Small intestine (tissue), 16 donors: ENCODE results near the gene BRPF1. TPM values are rescaled to one million over a fixed set of nuclear protein-coding genes. Genes with fewer than 3 reads are reported as not detected.
A peak's percentile ranks its signal among the peaks of the same experiment; 100 is the strongest.

ENCODE experiments used
- DNase-seq, 2 donors: peaks; one replicate each; pipeline versions ENCODE4 v3.0.0 to v3.0.0-alpha.2; 2013
- FAIRE-seq: peaks from 2 replicates; lab custom pipeline; 2012; peaks lifted over from hg19 to GRCh38; lab: Jason Lieb, UNC
- H3K27ac ChIP-seq, 3 donors: one replicate each; pipeline ENCODE4 v1.5.1; 2013; ENCODE audit warnings: low read length in 2 of 3, mild to moderate bottlenecking in 2 of 3, control low read depth in 1 of 3, inconsistent platforms in 1 of 3, low read depth in 1 of 3, moderate library complexity in 1 of 3
- H3K27me3 ChIP-seq, 3 donors: one replicate each; pipeline ENCODE4 v1.6.1; 2013; ENCODE audit warnings: low read length in 3 of 3, inconsistent platforms in 1 of 3; ENCODE audit not compliant: control insufficient read depth in 3 of 3, insufficient read depth in 3 of 3
- H3K36me3 ChIP-seq, 3 donors: one replicate each; pipeline ENCODE4 v1.6.1; 2013; ENCODE audit warnings: low read length in 3 of 3, inconsistent platforms in 1 of 3, low read depth in 1 of 3, mild to moderate bottlenecking in 1 of 3, moderate library complexity in 1 of 3; ENCODE audit not compliant: control insufficient read depth in 3 of 3, insufficient read depth in 2 of 3
- H3K4me1 ChIP-seq, 3 donors: one replicate each; pipeline ENCODE4 v1.6.1; 2013; ENCODE audit warnings: low read length in 2 of 3, inconsistent platforms in 1 of 3, low read depth in 1 of 3, mild to moderate bottlenecking in 1 of 3, moderate library complexity in 1 of 3; ENCODE audit not compliant: control insufficient read depth in 3 of 3, insufficient read depth in 2 of 3
- H3K4me3 ChIP-seq, 3 donors: one replicate each; pipeline ENCODE4 v1.5.1; 2013; ENCODE audit warnings: low read length in 3 of 3, control low read depth in 1 of 3, inconsistent platforms in 1 of 3, low read depth in 1 of 3, mild to moderate bottlenecking in 1 of 3, moderate library complexity in 1 of 3
- H3K9me3 ChIP-seq, 2 donors: one replicate each; pipeline ENCODE4 v1.6.1; 2013; ENCODE audit warnings: low read depth in 1 of 2, low read length in 1 of 2; ENCODE audit not compliant: control insufficient read depth in 2 of 2, insufficient read depth in 1 of 2
- WGBS, 3 donors: extraction: QIAGEN DNeasy Blood & Tissue Kit; methylation state at CpG; one replicate each; pipeline ENCODE4 v1.1.7; 2013; 5-methylcytosine and 5-hydroxymethylcytosine counted together
- long read RNA-seq, 10 donors: transcript quantifications; one replicate each; lab custom pipeline, GENCODE V29; 2026
- polyA plus RNA-seq, 4 donors: library from polyadenylated mRNA; stranded (reverse) in 3 of 4; unstranded in 1 of 4; fragments of 200-250 nt in 3 of 4; fragments of 120-200 nt in 1 of 4; gene quantifications; one replicate each; pipeline versions ENCODE4 v1.2.1 to v1.2.3, GENCODE V29; 2013
- donor health status: healthy with polysubstance abuse.
- donor health status: control.
- donor health status: control.
- donor health status: Bipolar disorder and iron deficiency.
- donor health status: healthy.

Gene BRPF1, protein sequence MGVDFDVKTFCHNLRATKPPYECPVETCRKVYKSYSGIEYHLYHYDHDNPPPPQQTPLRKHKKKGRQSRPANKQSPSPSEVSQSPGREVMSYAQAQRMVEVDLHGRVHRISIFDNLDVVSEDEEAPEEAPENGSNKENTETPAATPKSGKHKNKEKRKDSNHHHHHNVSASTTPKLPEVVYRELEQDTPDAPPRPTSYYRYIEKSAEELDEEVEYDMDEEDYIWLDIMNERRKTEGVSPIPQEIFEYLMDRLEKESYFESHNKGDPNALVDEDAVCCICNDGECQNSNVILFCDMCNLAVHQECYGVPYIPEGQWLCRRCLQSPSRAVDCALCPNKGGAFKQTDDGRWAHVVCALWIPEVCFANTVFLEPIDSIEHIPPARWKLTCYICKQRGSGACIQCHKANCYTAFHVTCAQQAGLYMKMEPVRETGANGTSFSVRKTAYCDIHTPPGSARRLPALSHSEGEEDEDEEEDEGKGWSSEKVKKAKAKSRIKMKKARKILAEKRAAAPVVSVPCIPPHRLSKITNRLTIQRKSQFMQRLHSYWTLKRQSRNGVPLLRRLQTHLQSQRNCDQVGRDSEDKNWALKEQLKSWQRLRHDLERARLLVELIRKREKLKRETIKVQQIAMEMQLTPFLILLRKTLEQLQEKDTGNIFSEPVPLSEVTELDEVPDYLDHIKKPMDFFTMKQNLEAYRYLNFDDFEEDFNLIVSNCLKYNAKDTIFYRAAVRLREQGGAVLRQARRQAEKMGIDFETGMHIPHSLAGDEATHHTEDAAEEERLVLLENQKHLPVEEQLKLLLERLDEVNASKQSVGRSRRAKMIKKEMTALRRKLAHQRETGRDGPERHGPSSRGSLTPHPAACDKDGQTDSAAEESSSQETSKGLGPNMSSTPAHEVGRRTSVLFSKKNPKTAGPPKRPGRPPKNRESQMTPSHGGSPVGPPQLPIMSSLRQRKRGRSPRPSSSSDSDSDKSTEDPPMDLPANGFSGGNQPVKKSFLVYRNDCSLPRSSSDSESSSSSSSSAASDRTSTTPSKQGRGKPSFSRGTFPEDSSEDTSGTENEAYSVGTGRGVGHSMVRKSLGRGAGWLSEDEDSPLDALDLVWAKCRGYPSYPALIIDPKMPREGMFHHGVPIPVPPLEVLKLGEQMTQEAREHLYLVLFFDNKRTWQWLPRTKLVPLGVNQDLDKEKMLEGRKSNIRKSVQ (N-terminal part only)
- 10 to 100 TPM in 1 of 4 donors, 1 to 10 TPM in 3; 5.1 to 16.0 (median 7.6) TPM for polyA plus RNA-seq
- long read RNA-seq, donor 1, result 0 reads
- long read RNA-seq, donor 2, full-length matches to known transcripts, result 1 of 6 reads
- long read RNA-seq, donor 2, partial matches to known transcripts, result 5 of 6 reads
- long read RNA-seq, donor 2, other reads (novel, unspliced or antisense), result 0 of 6 reads
- long read RNA-seq, donor 3, partial matches to known transcripts, result 8 of 8 reads
- long read RNA-seq, donor 3, other reads (novel, unspliced or antisense), result 0 of 8 reads
- long read RNA-seq, donor 4, result 0 reads
- long read RNA-seq, donor 5, result 0 reads
- long read RNA-seq, donor 6, result 0 reads
- long read RNA-seq, donor 7, result 0 reads
- long read RNA-seq, donor 8, result 0 reads
- long read RNA-seq, donor 9, result 0 reads
- long read RNA-seq, donor 10, partial matches to known transcripts, result 10 of 10 reads
- long read RNA-seq, donor 10, other reads (novel, unspliced or antisense), result 0 of 10 reads

- WGBS, 3 donors, result 0 to 1% (median 1%) methylated on average over 83 to 88 of the region's 88 CpGs
- Histone ChIP-seq H3K27me3 (no peaks in the 10 kb centered on the region), H3K27ac (peak within 1 kb of the TSS; percentile 80 to 98 (median 98)), H3K4me1 (peaks cover 0 to 12% (median 3%) of the 10 kb centered on the region in 3 donors), H3K36me3 (peaks cover 0 to 21% (median 3%) of the 10 kb centered on the region in 3 donors), H3K4me3 (peak within 1 kb of the TSS; percentile 86 to 95 (median 92)), H3K9me3 (no peaks in the 10 kb centered on the region)
- DNase-seq (peak; percentile 99 to 100), FAIRE-seq (no peak)
These were observed at the start of gene BRPF1 for GRCh38 chr3:9731206-9732079. Gene BRPF1 (plus strand): TSS chr3:9731735. CDS start chr3:9734141, 2,406 bp downstream.

DNA sequence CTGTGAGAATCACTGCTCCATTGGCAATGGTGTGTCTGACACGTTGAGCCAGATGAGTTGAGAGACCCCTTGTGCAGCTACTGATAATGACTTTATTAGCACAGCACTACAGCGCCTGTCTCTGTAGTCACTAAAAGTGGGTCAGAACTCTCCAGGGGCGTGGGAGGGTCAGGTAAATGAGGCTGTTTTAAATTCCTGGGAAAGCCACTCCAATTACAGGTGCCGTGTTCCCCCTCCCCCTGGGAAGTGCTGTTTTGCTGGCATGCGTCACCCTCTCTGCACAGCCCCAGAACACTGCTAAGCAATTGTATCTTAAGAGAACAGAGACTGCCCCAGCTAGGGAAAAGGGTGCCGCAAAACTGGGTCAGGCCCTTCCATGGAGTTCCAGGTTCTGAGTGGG is 49.4 kb upstream of the BRPF1 start:
- 52 to 87% (median 67%) methylated on average over 6 of the region's 6 CpGs for WGBS, 3 donors
- DNase-seq (no peak), FAIRE-seq (no peak)
- no peaks in the 10 kb centered on the region for H3K9me3 ChIP-seq
- no peak overlapping the region for H3K4me3 ChIP-seq
- H3K4me1 ChIP-seq, result peaks cover 0 to 38% (median 5%) of the 10 kb centered on the region in 3 donors
- H3K27me3 ChIP-seq, result no peaks in the 10 kb centered on the region
- peaks cover 22 to 89% (median 25%) of the 10 kb centered on the region in 3 donors for H3K36me3 ChIP-seq
- H3K27ac ChIP-seq, result peak overlapping the region in 1 of 3 donors; percentile 74

DNA sequence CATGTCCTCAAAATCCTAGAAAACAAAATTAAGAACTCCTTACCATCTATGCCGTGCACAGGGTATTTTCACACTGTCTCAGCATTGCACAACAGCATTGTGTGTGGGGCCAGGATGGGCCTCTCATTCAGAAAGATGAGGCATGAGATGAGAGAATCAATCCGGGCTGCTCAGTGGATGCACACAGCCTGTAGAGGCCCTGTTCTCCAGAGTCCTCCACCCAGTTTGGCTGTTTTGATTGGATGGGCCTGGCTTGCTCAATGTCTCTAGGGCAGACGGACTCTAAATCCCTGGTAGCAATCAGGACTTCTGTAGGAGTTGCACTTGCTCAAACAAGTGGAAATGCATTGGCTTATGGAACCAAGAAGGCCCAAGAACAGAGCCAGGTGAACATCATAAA is 48.1 kb upstream of the BRPF1 start:
- Histone ChIP-seq H3K4me1 (peaks cover 0 to 38% (median 5%) of the 10 kb centered on the region in 3 donors), H3K9me3 (no peaks in the 10 kb centered on the region), H3K36me3 (peaks cover 20 to 93% (median 26%) of the 10 kb centered on the region in 3 donors), H3K27ac (no peak overlapping the region), H3K27me3 (no peaks in the 10 kb centered on the region), H3K4me3 (no peak overlapping the region)
- FAIRE-seq, result no peak
- WGBS, 3 donors, result 89 to 96% (median 96%) methylated on average over 3 of the region's 3 CpGs
- DNase-seq, result no peak

GRCh38 chr3:9685216-9686049 is 46.1 kb upstream of the BRPF1 start:
- Histone ChIP-seq H3K4me1 (peaks cover 0 to 19% (median 5%) of the 10 kb centered on the region in 3 donors), H3K27ac (no peak overlapping the region), H3K9me3 (no peaks in the 10 kb centered on the region), H3K27me3 (no peaks in the 10 kb centered on the region), H3K4me3 (no peak overlapping the region), H3K36me3 (peaks cover 27 to 93% (median 31%) of the 10 kb centered on the region in 3 donors)
- FAIRE-seq (no peak), DNase-seq (no peak)
- WGBS, 3 donors, result 95% methylated on average over 18 of the region's 18 CpGs

GRCh38 chr3:9686050-9686550 is 45.4 kb upstream of the BRPF1 start:
- H3K9me3 ChIP-seq, result no peaks in the 10 kb centered on the region
- H3K4me3 ChIP-seq, result no peak overlapping the region
- no peak overlapping the region for H3K27ac ChIP-seq
- FAIRE-seq (no peak), DNase-seq (no peak)
- H3K36me3 ChIP-seq, result peaks cover 27 to 92% (median 31%) of the 10 kb centered on the region in 3 donors
- 90 to 92% (median 91%) methylated on average over 9 of the region's 9 CpGs for WGBS, 3 donors
- no peaks in the 10 kb centered on the region for H3K27me3 ChIP-seq
- H3K4me1 ChIP-seq, result peaks cover 0 to 15% (median 4%) of the 10 kb centered on the region in 3 donors

- 91 to 97% (median 95%) methylated on average over 3 of the region's 3 CpGs for WGBS, 3 donors
- no peak for FAIRE-seq
These were observed 44.8 kb upstream of the BRPF1 start for GRCh38 chr3:9686703-9687102.

More at GRCh38 chr3:9686703-9687102, 44.8 kb upstream of the BRPF1 start:
- no peaks in the 10 kb centered on the region for H3K9me3 ChIP-seq
- H3K4me1 ChIP-seq, result peaks cover 0 to 9% (median 3%) of the 10 kb centered on the region in 3 donors
- no peak for DNase-seq
- H3K27ac ChIP-seq, result no peak overlapping the region
- H3K27me3 ChIP-seq, result no peaks in the 10 kb centered on the region
- H3K36me3 ChIP-seq, result peaks cover 27 to 95% (median 31%) of the 10 kb centered on the region in 3 donors
- H3K4me3 ChIP-seq, result no peak overlapping the region
